ENCODE measurements around the gene SURF2. TPM values are rescaled to one million over a fixed set of nuclear protein-coding genes. Genes with fewer than 3 reads are reported as not detected.

The SURF2 gene
- total and polyA plus RNA-seq, 2 experiments from 2014 or later = 39.9 to 104 TPM

- H4K20me1 ChIP-seq (replicated peaks; ENCODE audit: insufficient read depth) = no peaks in the 10 kb centered on the region; the same call in 1 of the 2 replicates
- Mint-ChIP-seq H3K4me3 (no peak overlapping the region), H3K4me1 (no peaks in the 10 kb centered on the region), H3K27me3 (ENCODE audit: insufficient read depth, low read depth, poor library complexity) (peaks cover 9% of the 10 kb centered on the region), H3K27ac (no peak overlapping the region), H3K36me3 (ENCODE audit: low read depth) (no peaks in the 10 kb centered on the region), H3K9me3 (peaks cover 6% of the 10 kb centered on the region; the same call in 2 of the 3 replicates)
- TF ChIP-seq, protein P1, sequence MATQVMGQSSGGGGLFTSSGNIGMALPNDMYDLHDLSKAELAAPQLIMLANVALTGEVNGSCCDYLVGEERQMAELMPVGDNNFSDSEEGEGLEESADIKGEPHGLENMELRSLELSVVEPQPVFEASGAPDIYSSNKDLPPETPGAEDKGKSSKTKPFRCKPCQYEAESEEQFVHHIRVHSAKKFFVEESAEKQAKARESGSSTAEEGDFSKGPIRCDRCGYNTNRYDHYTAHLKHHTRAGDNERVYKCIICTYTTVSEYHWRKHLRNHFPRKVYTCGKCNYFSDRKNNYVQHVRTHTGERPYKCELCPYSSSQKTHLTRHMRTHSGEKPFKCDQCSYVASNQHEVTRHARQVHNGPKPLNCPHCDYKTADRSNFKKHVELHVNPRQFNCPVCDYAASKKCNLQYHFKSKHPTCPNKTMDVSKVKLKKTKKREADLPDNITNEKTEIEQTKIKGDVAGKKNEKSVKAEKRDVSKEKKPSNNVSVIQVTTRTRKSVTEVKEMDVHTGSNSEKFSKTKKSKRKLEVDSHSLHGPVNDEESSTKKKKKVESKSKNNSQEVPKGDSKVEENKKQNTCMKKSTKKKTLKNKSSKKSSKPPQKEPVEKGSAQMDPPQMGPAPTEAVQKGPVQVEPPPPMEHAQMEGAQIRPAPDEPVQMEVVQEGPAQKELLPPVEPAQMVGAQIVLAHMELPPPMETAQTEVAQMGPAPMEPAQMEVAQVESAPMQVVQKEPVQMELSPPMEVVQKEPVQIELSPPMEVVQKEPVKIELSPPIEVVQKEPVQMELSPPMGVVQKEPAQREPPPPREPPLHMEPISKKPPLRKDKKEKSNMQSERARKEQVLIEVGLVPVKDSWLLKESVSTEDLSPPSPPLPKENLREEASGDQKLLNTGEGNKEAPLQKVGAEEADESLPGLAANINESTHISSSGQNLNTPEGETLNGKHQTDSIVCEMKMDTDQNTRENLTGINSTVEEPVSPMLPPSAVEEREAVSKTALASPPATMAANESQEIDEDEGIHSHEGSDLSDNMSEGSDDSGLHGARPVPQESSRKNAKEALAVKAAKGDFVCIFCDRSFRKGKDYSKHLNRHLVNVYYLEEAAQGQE (IDR thresholded peaks at IDR 0.05; ENCODE audit: unreplicated experiment) = no peak
- TF ChIP-seq ZNF331 (CRISPR knock-in tag; IDR thresholded peaks at IDR 0.05; ENCODE audit: low read depth) = no peak
- no peaks in the 10 kb centered on the region for H3K36me3 ChIP-seq (ENCODE audit: insufficient read depth)
- no peak overlapping the region for H3K27ac ChIP-seq (ENCODE audit: low read depth)
- no peaks in the 10 kb centered on the region for H3K79me2 ChIP-seq (replicated peaks; ENCODE audit: insufficient read depth)
- DNase-seq (ENCODE audit: low spot score) (no peak), ATAC-seq (no peak)
- H3K4me1 ChIP-seq (ENCODE audit: insufficient read depth) = no peaks in the 10 kb centered on the region
- no peaks in the 10 kb centered on the region for H3F3A ChIP-seq (replicated peaks; ENCODE audit: low read depth)
- H3K27me3 ChIP-seq (ENCODE audit: insufficient read depth) = peaks cover 2% of the 10 kb centered on the region; the same call in 1 of the 2 replicates
- H2AFZ ChIP-seq = no peak overlapping the region
- H3K4me2 ChIP-seq = no peak overlapping the region
- peaks cover 11% of the 10 kb centered on the region; the same call in 1 of the 2 replicates for H3K9me2 ChIP-seq (ENCODE audit: insufficient read depth)
- no peak overlapping the region for H3K4me3 ChIP-seq
Observed at GRCh38 chr9:133382507-133383141, 26.3 kb downstream of the SURF2 start.

- no peaks in the 10 kb centered on the region for H3K9me3 Mint-ChIP-seq
- no peak for ATAC-seq
- H3K4me1 Mint-ChIP-seq = no peaks in the 10 kb centered on the region
- no peak overlapping the region for H3K4me3 Mint-ChIP-seq
- H4K20me1 ChIP-seq (replicated peaks; ENCODE audit: insufficient read depth) = no peaks in the 10 kb centered on the region
- H3K79me2 ChIP-seq (replicated peaks; ENCODE audit: insufficient read depth) = no peaks in the 10 kb centered on the region
- peaks cover 11% of the 10 kb centered on the region; the same call in 1 of the 2 replicates for H3K9me2 ChIP-seq (ENCODE audit: insufficient read depth)
- no peak overlapping the region for H3K27ac Mint-ChIP-seq
- no peak overlapping the region for H3K4me2 ChIP-seq
- no peak for DNase-seq (ENCODE audit: low spot score)
- H3K36me3 ChIP-seq (ENCODE audit: insufficient read depth) = no peaks in the 10 kb centered on the region
- H3K27me3 Mint-ChIP-seq (ENCODE audit: insufficient read depth, low read depth, poor library complexity) = peaks cover 5% of the 10 kb centered on the region
- H3F3A ChIP-seq (replicated peaks; ENCODE audit: low read depth) = no peaks in the 10 kb centered on the region
- H3K27me3 ChIP-seq (ENCODE audit: insufficient read depth) = no peaks in the 10 kb centered on the region
- no peaks in the 10 kb centered on the region for H3K36me3 Mint-ChIP-seq (ENCODE audit: low read depth)
- H3K27ac ChIP-seq (ENCODE audit: low read depth) = no peak overlapping the region
- H3K4me1 ChIP-seq (ENCODE audit: insufficient read depth) = no peaks in the 10 kb centered on the region
- H2AFZ ChIP-seq = no peak overlapping the region
- TF ChIP-seq ZNF114 (CRISPR knock-in tag; IDR thresholded peaks at IDR 0.05) = no peak
- no peak for TF ChIP-seq POLR2AphosphoS5 (IDR thresholded peaks at IDR 0.05; ENCODE audit: low read depth)
- TF ChIP-seq CREB1 (CRISPR knock-in tag; IDR thresholded peaks at IDR 0.05; ENCODE audit: low read depth) = no peak
- TF ChIP-seq ZNF331 (CRISPR knock-in tag; IDR thresholded peaks at IDR 0.05; ENCODE audit: low read depth) = no peak
- TF ChIP-seq EZH2 (IDR thresholded peaks at IDR 0.05; ENCODE audit: low read depth, unreplicated experiment) = no peak
- TF ChIP-seq, protein P1 (IDR thresholded peaks at IDR 0.05; ENCODE audit: unreplicated experiment) = no peak
- TF ChIP-seq JUNB (IDR thresholded peaks at IDR 0.05; ENCODE audit: unreplicated experiment) = no peak
- no peak overlapping the region for H3K4me3 ChIP-seq
Observed at GRCh38 chr9:133383438-133383837, 27.1 kb downstream of the SURF2 start.
